ENCODE data around the gene RFPL4A. TPM values are rescaled to one million over a fixed set of nuclear protein-coding genes. Genes with fewer than 3 reads are reported as not detected.

The RFPL4A gene
- total RNA-seq, 1 experiment from 2014 or later: not detected

DNA sequence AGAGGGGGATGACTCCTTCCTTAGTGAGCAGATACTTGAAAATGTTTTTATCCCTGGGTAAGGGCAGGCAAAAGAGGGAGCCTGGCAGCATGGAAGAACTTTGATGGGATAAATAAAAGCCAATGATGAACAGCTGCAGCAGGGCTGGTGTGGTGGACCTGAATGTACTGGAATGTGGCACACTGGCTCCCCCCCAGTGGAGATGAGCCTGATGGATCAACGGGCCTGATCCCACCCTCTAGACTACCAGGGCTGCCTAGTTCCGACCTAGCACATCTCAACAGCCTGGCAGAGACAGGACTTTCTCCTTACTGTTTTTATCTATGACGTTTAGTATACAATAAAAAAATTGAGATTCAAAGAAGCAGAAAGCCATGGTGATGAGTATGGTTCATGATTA is 52.4 kb downstream of the RFPL4A start:
- intact Hi-C loops (cut with micrococcal nuclease; ENCODE audit: unreplicated experiment): no loop called here
- Mint-ChIP-seq H3K9me3 (ENCODE audit: unreplicated experiment) (peaks cover 9% of the 10 kb centered on the region), H3K36me3 (ENCODE audit: insufficient read depth, unreplicated experiment) (no peaks in the 10 kb centered on the region), H3K4me3 (ENCODE audit: unreplicated experiment) (no peak overlapping the region), H3K27ac (ENCODE audit: unreplicated experiment) (no peak overlapping the region), H3K27me3 (ENCODE audit: insufficient read depth, unreplicated experiment) (peaks cover 24% of the 10 kb centered on the region), H3K4me1 (ENCODE audit: low read depth, unreplicated experiment) (no peaks in the 10 kb centered on the region)
- no TSS peak for BruUV-seq (replicated peaks)
- ChIA-PET CTCF (no interaction called here), POLR2A (no interaction called here)
- Histone ChIP-seq H3K27me3 (replicated peaks; ENCODE audit: control insufficient read depth, insufficient read depth, low read length) (no peaks in the 10 kb centered on the region), H3K9me3 (peaks cover 3% of the 10 kb centered on the region; the same call in 1 of the 2 replicates), H3K4me1 (0 out of 2 replicates have a peak, but pooled peaks cover 4% of the 10 kb centered on the region), H3K36me3 (ENCODE audit: control insufficient read depth, insufficient read depth, low read length) (no peaks in the 10 kb centered on the region), H3K4me3 (ENCODE audit: low read depth, low read length) (no peak overlapping the region)
- TF ChIP-seq, protein P1, sequence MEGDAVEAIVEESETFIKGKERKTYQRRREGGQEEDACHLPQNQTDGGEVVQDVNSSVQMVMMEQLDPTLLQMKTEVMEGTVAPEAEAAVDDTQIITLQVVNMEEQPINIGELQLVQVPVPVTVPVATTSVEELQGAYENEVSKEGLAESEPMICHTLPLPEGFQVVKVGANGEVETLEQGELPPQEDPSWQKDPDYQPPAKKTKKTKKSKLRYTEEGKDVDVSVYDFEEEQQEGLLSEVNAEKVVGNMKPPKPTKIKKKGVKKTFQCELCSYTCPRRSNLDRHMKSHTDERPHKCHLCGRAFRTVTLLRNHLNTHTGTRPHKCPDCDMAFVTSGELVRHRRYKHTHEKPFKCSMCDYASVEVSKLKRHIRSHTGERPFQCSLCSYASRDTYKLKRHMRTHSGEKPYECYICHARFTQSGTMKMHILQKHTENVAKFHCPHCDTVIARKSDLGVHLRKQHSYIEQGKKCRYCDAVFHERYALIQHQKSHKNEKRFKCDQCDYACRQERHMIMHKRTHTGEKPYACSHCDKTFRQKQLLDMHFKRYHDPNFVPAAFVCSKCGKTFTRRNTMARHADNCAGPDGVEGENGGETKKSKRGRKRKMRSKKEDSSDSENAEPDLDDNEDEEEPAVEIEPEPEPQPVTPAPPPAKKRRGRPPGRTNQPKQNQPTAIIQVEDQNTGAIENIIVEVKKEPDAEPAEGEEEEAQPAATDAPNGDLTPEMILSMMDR (IDR thresholded peaks at IDR 0.05; ENCODE audit: insufficient read depth in 1 of 2, low read depth in 1 of 2, low read length in 1 of 2, severe bottlenecking in 1 of 2, unreplicated experiment in 1 of 2): no peak
- no peak for DNase-seq

DNA sequence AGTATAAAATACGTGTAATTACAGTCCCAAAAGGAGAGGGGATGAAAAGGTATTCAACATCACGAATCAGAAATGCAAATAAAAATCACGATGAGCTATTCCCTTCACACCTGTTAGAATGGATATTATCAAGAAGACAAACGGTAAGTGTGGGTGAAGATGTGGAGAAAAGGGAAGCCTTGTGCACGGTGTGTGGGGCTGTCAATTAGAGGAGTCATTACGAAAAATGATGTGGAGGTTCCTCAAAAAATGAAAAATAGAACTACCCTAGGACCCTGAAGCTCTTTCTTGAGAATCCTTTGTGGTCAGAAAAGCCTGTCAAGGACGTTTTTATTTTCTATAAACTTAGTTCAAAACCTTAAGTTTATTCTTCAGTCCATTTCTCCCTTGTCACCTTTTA is 53.6 kb downstream of the RFPL4A start:
- ChIA-PET CTCF (no interaction called here), POLR2A (no interaction called here)
- Mint-ChIP-seq H3K36me3 (ENCODE audit: insufficient read depth, unreplicated experiment) (no peaks in the 10 kb centered on the region), H3K27ac (ENCODE audit: unreplicated experiment) (no peak overlapping the region), H3K4me1 (ENCODE audit: low read depth, unreplicated experiment) (no peaks in the 10 kb centered on the region), H3K9me3 (ENCODE audit: unreplicated experiment) (no peaks in the 10 kb centered on the region), H3K4me3 (ENCODE audit: unreplicated experiment) (no peak overlapping the region), H3K27me3 (ENCODE audit: insufficient read depth, unreplicated experiment) (peaks cover 18% of the 10 kb centered on the region)
- Histone ChIP-seq H3K4me1 (0 out of 2 replicates have a peak, but pooled peaks cover 4% of the 10 kb centered on the region), H3K4me3 (ENCODE audit: low read depth, low read length) (no peak overlapping the region), H3K36me3 (ENCODE audit: control insufficient read depth, insufficient read depth, low read length) (no peaks in the 10 kb centered on the region), H3K9me3 (peaks cover 3% of the 10 kb centered on the region; the same call in 1 of the 2 replicates), H3K27me3 (replicated peaks; ENCODE audit: control insufficient read depth, insufficient read depth, low read length) (no peaks in the 10 kb centered on the region)
- BruUV-seq (replicated peaks): no TSS peak
- intact Hi-C loops (cut with micrococcal nuclease; ENCODE audit: unreplicated experiment): no loop called here
- TF ChIP-seq, protein P1 (IDR thresholded peaks at IDR 0.05; ENCODE audit: insufficient read depth in 1 of 2, low read depth in 1 of 2, low read length in 1 of 2, severe bottlenecking in 1 of 2, unreplicated experiment in 1 of 2): no peak
- DNase-seq: no peak

Other genes with a start within 250 kb of the RFPL4A start
- not detected in 2 replicates for gene SBK2, start 222.0 kb upstream of the RFPL4A start, total RNA-seq (2022)
- 2.3 and 2.4 TPM in 2 replicates for gene SBK3, start 213.6 kb upstream of the RFPL4A start, total RNA-seq (2022)
- gene ZNF579, start 178.2 kb upstream of the RFPL4A start, total RNA-seq (2022): 26.5 and 30.4 TPM in 2 replicates
- gene FIZ1, start 159.6 kb upstream of the RFPL4A start, total RNA-seq (2022): 27.2 and 27.7 TPM in 2 replicates
- gene ZNF524, start 158.8 kb upstream of the RFPL4A start, total RNA-seq (2022): 10.8 and 11.1 TPM in 2 replicates
- 13.2 and 14.5 TPM in 2 replicates for gene ZNF865, start 153.4 kb upstream of the RFPL4A start, total RNA-seq (2022)
- 8.5 and 10.2 TPM in 2 replicates for gene ZNF784, start 134.5 kb upstream of the RFPL4A start, total RNA-seq (2022)
- 38.5 and 41.4 TPM in 2 replicates for gene ZNF580, start 118.1 kb upstream of the RFPL4A start, total RNA-seq (2022)
- gene ZNF581, start 115.4 kb upstream of the RFPL4A start, total RNA-seq (2022): 46.2 and 47.4 TPM in 2 replicates
- 17.4 and 17.6 TPM in 2 replicates for gene CCDC106, start 110.9 kb upstream of the RFPL4A start, total RNA-seq (2022)
- 289 TPM in 2 replicates for gene U2AF2, start 104.1 kb upstream of the RFPL4A start, total RNA-seq (2022)
- 197 and 201 TPM in 2 replicates for gene EPN1, start 83.9 kb upstream of the RFPL4A start, total RNA-seq (2022)
- gene NLRP9, start 20.7 kb upstream of the RFPL4A start, total RNA-seq (2022): not detected in 2 replicates
- not detected in 2 replicates for gene RFPL4AL1, start 10.0 kb downstream of the RFPL4A start, total RNA-seq (2022)
- 0.26 and 0.43 TPM in 2 replicates for gene NLRP11, start 72.9 kb downstream of the RFPL4A start, total RNA-seq (2022)
- not detected in 2 replicates for gene NLRP4, start 77.4 kb downstream of the RFPL4A start, total RNA-seq (2022)
- not detected in 2 replicates for gene NLRP13, start 173.2 kb downstream of the RFPL4A start, total RNA-seq (2022)
- not detected in 2 replicates for gene NLRP8, start 188.7 kb downstream of the RFPL4A start, total RNA-seq (2022)
- gene NLRP5, start 227.7 kb downstream of the RFPL4A start, total RNA-seq (2022): not detected in 2 replicates